Measurements from ENCODE around the gene DUOX2. TPM values are rescaled to one million over a fixed set of nuclear protein-coding genes. Genes with fewer than 3 reads are reported as not detected.

DUOX2 gene
- total and polyA plus RNA-seq, 2 of the 13 experiments (the other 11 are each of a cell fraction or from before 2014, with no cell fraction given) = 0.08 TPM; not detected in 1

DNA sequence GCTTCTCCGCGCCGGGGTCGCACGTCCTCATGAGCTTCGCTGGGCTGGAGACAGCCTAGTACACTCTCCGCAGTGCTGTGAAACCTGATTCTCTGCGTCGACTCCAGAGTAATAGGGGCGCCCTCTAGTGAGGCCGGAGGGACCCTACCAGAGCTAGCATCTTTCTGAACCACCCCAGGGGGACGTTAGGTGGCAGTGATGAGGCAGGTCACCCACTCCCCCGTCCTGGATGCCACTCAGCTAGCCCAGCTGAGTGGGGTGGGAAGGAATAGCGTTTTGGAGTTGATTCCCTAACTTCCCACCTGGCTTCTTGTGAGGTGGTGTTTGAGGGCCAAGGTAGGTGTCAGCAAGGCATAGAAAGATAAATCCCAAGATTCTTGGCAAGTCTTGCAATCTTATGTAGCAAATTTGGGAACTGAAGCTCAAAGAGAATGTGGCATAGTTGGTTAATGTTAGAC, 4.2 kb upstream of the DUOX2 start (continued):
- TF ChIP-seq, protein P1, sequence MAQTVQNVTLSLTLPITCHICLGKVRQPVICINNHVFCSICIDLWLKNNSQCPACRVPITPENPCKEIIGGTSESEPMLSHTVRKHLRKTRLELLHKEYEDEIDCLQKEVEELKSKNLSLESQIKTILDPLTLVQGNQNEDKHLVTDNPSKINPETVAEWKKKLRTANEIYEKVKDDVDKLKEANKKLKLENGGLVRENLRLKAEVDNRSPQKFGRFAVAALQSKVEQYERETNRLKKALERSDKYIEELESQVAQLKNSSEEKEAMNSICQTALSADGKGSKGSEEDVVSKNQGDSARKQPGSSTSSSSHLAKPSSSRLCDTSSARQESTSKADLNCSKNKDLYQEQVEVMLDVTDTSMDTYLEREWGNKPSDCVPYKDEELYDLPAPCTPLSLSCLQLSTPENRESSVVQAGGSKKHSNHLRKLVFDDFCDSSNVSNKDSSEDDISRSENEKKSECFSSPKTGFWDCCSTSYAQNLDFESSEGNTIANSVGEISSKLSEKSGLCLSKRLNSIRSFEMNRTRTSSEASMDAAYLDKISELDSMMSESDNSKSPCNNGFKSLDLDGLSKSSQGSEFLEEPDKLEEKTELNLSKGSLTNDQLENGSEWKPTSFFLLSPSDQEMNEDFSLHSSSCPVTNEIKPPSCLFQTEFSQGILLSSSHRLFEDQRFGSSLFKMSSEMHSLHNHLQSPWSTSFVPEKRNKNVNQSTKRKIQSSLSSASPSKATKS (CRISPR knock-in tag; IDR thresholded peaks at IDR 0.05) = no peak
- TF ChIP-seq, protein P2, sequence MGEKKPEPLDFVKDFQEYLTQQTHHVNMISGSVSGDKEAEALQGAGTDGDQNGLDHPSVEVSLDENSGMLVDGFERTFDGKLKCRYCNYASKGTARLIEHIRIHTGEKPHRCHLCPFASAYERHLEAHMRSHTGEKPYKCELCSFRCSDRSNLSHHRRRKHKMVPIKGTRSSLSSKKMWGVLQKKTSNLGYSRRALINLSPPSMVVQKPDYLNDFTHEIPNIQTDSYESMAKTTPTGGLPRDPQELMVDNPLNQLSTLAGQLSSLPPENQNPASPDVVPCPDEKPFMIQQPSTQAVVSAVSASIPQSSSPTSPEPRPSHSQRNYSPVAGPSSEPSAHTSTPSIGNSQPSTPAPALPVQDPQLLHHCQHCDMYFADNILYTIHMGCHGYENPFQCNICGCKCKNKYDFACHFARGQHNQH (CRISPR knock-in tag; IDR thresholded peaks at IDR 0.05) = peak; percentile 65; the same call in 1 of the 2 replicates
- TF ChIP-seq, protein P3, sequence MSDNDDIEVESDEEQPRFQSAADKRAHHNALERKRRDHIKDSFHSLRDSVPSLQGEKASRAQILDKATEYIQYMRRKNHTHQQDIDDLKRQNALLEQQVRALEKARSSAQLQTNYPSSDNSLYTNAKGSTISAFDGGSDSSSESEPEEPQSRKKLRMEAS (IDR thresholded peaks at IDR 0.05) = peak; percentile 48; the same call in 1 of the 2 replicates
- TF ChIP-seq, protein P4, sequence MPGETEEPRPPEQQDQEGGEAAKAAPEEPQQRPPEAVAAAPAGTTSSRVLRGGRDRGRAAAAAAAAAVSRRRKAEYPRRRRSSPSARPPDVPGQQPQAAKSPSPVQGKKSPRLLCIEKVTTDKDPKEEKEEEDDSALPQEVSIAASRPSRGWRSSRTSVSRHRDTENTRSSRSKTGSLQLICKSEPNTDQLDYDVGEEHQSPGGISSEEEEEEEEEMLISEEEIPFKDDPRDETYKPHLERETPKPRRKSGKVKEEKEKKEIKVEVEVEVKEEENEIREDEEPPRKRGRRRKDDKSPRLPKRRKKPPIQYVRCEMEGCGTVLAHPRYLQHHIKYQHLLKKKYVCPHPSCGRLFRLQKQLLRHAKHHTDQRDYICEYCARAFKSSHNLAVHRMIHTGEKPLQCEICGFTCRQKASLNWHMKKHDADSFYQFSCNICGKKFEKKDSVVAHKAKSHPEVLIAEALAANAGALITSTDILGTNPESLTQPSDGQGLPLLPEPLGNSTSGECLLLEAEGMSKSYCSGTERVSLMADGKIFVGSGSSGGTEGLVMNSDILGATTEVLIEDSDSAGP (CRISPR knock-in tag; IDR thresholded peaks at IDR 0.05; ENCODE audit: borderline replicate concordance) = peak; percentile 69
- TF ChIP-seq ARHGAP35 (CRISPR knock-in tag; IDR thresholded peaks at IDR 0.05; ENCODE audit: borderline replicate concordance) = 0 out of 2 replicates have a peak, but pooled peaks have one; percentile 56
- TF ChIP-seq ZNF326 (CRISPR knock-in tag; IDR thresholded peaks at IDR 0.05; ENCODE audit: borderline replicate concordance) = no peak
- TF ChIP-seq HDAC2 (CRISPR knock-in tag; IDR thresholded peaks at IDR 0.05) = peak; percentile 65
- no peak for TF ChIP-seq PCBP1 (IDR thresholded peaks at IDR 0.05; ENCODE audit: borderline replicate concordance, low read depth, low read length)
- no peak for TF ChIP-seq KLF9 (CRISPR knock-in tag; IDR thresholded peaks at IDR 0.05; ENCODE audit: low read depth)
- peak; percentile 38 for TF ChIP-seq YY1 (IDR thresholded peaks at IDR 0.05; ENCODE audit: insufficient read depth, insufficient replicate concordance, low read depth, low read length)
- TF ChIP-seq SMAD1 (CRISPR knock-in tag; IDR thresholded peaks at IDR 0.05; ENCODE audit: borderline replicate concordance, low read depth) = peak; percentile 48; the same call in 1 of the 2 replicates
- peak; percentile 48; the same call in 1 of the 2 replicates for TF ChIP-seq GATAD1 (CRISPR knock-in tag; IDR thresholded peaks at IDR 0.05)
- TF ChIP-seq, protein P5, sequence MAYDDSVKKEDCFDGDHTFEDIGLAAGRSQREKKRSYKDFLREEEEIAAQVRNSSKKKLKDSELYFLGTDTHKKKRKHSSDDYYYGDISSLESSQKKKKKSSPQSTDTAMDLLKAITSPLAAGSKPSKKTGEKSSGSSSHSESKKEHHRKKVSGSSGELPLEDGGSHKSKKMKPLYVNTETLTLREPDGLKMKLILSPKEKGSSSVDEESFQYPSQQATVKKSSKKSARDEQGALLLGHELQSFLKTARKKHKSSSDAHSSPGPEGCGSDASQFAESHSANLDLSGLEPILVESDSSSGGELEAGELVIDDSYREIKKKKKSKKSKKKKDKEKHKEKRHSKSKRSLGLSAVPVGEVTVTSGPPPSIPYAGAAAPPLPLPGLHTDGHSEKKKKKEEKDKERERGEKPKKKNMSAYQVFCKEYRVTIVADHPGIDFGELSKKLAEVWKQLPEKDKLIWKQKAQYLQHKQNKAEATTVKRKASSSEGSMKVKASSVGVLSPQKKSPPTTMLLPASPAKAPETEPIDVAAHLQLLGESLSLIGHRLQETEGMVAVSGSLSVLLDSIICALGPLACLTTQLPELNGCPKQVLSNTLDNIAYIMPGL (CRISPR knock-in tag; IDR thresholded peaks at IDR 0.05; ENCODE audit: borderline replicate concordance in 1 of 2, low read depth in 1 of 2) = peak; percentile 81 to 93
- TF ChIP-seq FOSL2 (CRISPR knock-in tag; IDR thresholded peaks at IDR 0.05) = peak; percentile 60
- TF ChIP-seq KDM6A (CRISPR knock-in tag; IDR thresholded peaks at IDR 0.05; ENCODE audit: low read depth) = no peak
- TF ChIP-seq MYC (CRISPR knock-in tag; IDR thresholded peaks at IDR 0.05; ENCODE audit: borderline replicate concordance) = no peak
- no peak for TF ChIP-seq KLF13 (CRISPR knock-in tag; IDR thresholded peaks at IDR 0.05)
- TF ChIP-seq, protein P6, sequence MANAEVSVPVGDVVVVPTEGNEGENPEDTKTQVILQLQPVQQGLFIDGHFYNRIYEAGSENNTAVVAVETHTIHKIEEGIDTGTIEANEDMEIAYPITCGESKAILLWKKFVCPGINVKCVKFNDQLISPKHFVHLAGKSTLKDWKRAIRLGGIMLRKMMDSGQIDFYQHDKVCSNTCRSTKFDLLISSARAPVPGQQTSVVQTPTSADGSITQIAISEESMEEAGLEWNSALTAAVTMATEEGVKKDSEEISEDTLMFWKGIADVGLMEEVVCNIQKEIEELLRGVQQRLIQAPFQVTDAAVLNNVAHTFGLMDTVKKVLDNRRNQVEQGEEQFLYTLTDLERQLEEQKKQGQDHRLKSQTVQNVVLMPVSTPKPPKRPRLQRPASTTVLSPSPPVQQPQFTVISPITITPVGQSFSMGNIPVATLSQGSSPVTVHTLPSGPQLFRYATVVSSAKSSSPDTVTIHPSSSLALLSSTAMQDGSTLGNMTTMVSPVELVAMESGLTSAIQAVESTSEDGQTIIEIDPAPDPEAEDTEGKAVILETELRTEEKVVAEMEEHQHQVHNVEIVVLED (CRISPR knock-in tag; IDR thresholded peaks at IDR 0.05; ENCODE audit: borderline replicate concordance) = 0 out of 2 replicates have a peak, but pooled peaks have one; percentile 33
- no peak for TF ChIP-seq CREB1 (IDR thresholded peaks at IDR 0.05)
- TF ChIP-seq CREB1 (CRISPR knock-in tag; IDR thresholded peaks at IDR 0.05) = peak; percentile 34; the same call in 1 of the 2 replicates
- 0 out of 2 replicates have a peak, but pooled peaks have one; percentile 60 for TF ChIP-seq IRF2 (CRISPR knock-in tag; IDR thresholded peaks at IDR 0.05)
